ENCODE measurements around the gene SNAI1.

Gene SNAI1

GRCh38 chr20:49982346-49983122 is at the start of gene SNAI1:
Gene SNAI1, plus strand, starts transcription at chr20:49982980. Its CDS starts 80 bp downstream, at chr20:49983060.
- ATAC-seq (ENCODE audit: insufficient read depth, low read depth): peak; percentile 92
- peak within 1 kb of the TSS; percentile 46 for H3K9ac ChIP-seq (ENCODE audit: low read depth, low read length)
- H3K9me3 ChIP-seq (ENCODE audit: insufficient read depth, low read length, severe bottlenecking): no peaks in the 10 kb centered on the region
- peak within 1 kb of the TSS; percentile 50; the same call in 1 of the 2 replicates for H2AFZ ChIP-seq (ENCODE audit: low read depth, low read length)
- H3K36me3 ChIP-seq (ENCODE audit: insufficient read depth, low read length): no peaks in the 10 kb centered on the region
- peaks cover 26% of the 10 kb centered on the region for H3K27me3 ChIP-seq (ENCODE audit: insufficient read depth, low read length, poor library complexity)
- peaks cover 33% of the 10 kb centered on the region for H4K20me1 ChIP-seq (ENCODE audit: insufficient read depth, low read length)
- TF ChIP-seq CTCF (IDR thresholded peaks at IDR 0.05; ENCODE audit: borderline replicate concordance, extremely low read depth, low read length, poor library complexity, severe bottlenecking) (peak; percentile 39), EZH2 (IDR thresholded peaks at IDR 0.05; ENCODE audit: borderline replicate concordance, low read depth, low read length, severe bottlenecking) (peak; percentile 48)
- DNase-seq: peak; percentile 89
- no peaks in the 10 kb centered on the region for H3K79me2 ChIP-seq (ENCODE audit: insufficient read depth, low read length)
- H3K4me1 ChIP-seq (ENCODE audit: insufficient read depth, low read length): peaks cover 26% of the 10 kb centered on the region
- H3K4me3 ChIP-seq (ENCODE audit: low read depth in 1 of 2, low read length in 2 of 2): peak within 1 kb of the TSS in 1 of 2 experiments; percentile 55; a peak in 2 of 4 replicates
- H3K4me2 ChIP-seq (ENCODE audit: insufficient read depth, low read length): peak within 1 kb of the TSS; percentile 91
- H3K27ac ChIP-seq (ENCODE audit: low read length): no peak within 1 kb of the TSS

- Histone ChIP-seq H4K20me1 (ENCODE audit: insufficient read depth, low read length) (peaks cover 29% of the 10 kb centered on the region), H3K4me1 (ENCODE audit: insufficient read depth, low read length) (peaks cover 35% of the 10 kb centered on the region), H3K4me2 (ENCODE audit: insufficient read depth, low read length) (peak overlapping the region; percentile 92), H3K79me2 (ENCODE audit: insufficient read depth, low read length) (peaks cover 48% of the 10 kb centered on the region), H3K9ac (ENCODE audit: low read depth, low read length) (peak overlapping the region; percentile 96; the same call in 1 of the 2 replicates), H3K36me3 (ENCODE audit: insufficient read depth, low read length) (peaks cover 20% of the 10 kb centered on the region), H3K4me3 (ENCODE audit: low read depth in 1 of 2, low read length in 2 of 2) (peak overlapping the region; percentile 86 to 96; a peak in 3 of 4 replicates), H3K27me3 (ENCODE audit: insufficient read depth, low read length, poor library complexity) (no peaks in the 10 kb centered on the region), H2AFZ (ENCODE audit: low read depth, low read length) (peak overlapping the region; percentile 80), H3K9me3 (ENCODE audit: insufficient read depth, low read length, severe bottlenecking) (no peaks in the 10 kb centered on the region), H3K27ac (ENCODE audit: low read length) (peak overlapping the region; percentile 23)
- ATAC-seq (ENCODE audit: insufficient read depth, low read depth) (peak; percentile 29), DNase-seq (no peak)
- TF ChIP-seq EZH2 (IDR thresholded peaks at IDR 0.05; ENCODE audit: borderline replicate concordance, low read depth, low read length, severe bottlenecking) (no peak), CTCF (IDR thresholded peaks at IDR 0.05; ENCODE audit: borderline replicate concordance, extremely low read depth, low read length, poor library complexity, severe bottlenecking) (no peak)
Observed at GRCh38 chr20:49935746-49936152, 47.0 kb upstream of the SNAI1 start.

GRCh38 chr20:49936153-49937026 is 46.4 kb upstream of the SNAI1 start, which contains the start of gene RNF114:
Gene RNF114, plus strand, starts transcription at chr20:49936397. Its CDS starts 16 bp downstream, at chr20:49936413.
- Histone ChIP-seq H3K36me3 (ENCODE audit: insufficient read depth, low read length) (peaks cover 27% of the 10 kb centered on the region), H3K9me3 (ENCODE audit: insufficient read depth, low read length, severe bottlenecking) (no peaks in the 10 kb centered on the region), H3K4me1 (ENCODE audit: insufficient read depth, low read length) (peaks cover 35% of the 10 kb centered on the region), H3K79me2 (ENCODE audit: insufficient read depth, low read length) (peaks cover 55% of the 10 kb centered on the region), H3K4me3 (ENCODE audit: low read depth in 1 of 2, low read length in 2 of 2) (peak within 1 kb of the TSS; percentile 86 to 96), H4K20me1 (ENCODE audit: insufficient read depth, low read length) (peaks cover 35% of the 10 kb centered on the region), H3K4me2 (ENCODE audit: insufficient read depth, low read length) (peak within 1 kb of the TSS; percentile 92), H2AFZ (ENCODE audit: low read depth, low read length) (peak within 1 kb of the TSS; percentile 97), H3K27me3 (ENCODE audit: insufficient read depth, low read length, poor library complexity) (no peaks in the 10 kb centered on the region), H3K9ac (ENCODE audit: low read depth, low read length) (peak within 1 kb of the TSS; percentile 96), H3K27ac (ENCODE audit: low read length) (peak within 1 kb of the TSS; percentile 85)
- TF ChIP-seq EZH2 (IDR thresholded peaks at IDR 0.05; ENCODE audit: borderline replicate concordance, low read depth, low read length, severe bottlenecking): no peak
- no peak for TF ChIP-seq CTCF (IDR thresholded peaks at IDR 0.05; ENCODE audit: borderline replicate concordance, extremely low read depth, low read length, poor library complexity, severe bottlenecking)
- peak; percentile 86 for ATAC-seq (ENCODE audit: insufficient read depth, low read depth)
- DNase-seq: peak; percentile 92

All from DND-41 (cell line).